GM18951 (cell line): ENCODE data around the gene RANBP10.
"Not testable (repeated sequence)": the region's sequence is repeated elsewhere in the genome, so short reads cannot be mapped to it uniquely, and the experiment has no call there.

ENCODE experiments used
- POLR2A ChIP-seq: IDR thresholded peaks from 4 replicates; pipeline ENCODE4 v1.6.1; 2011; ENCODE audit warnings: mild to moderate bottlenecking; ENCODE audit not compliant: insufficient read length, insufficient read depth; ENCODE audit errors: extremely low read depth
- in situ Hi-C: fragments of 300-500 bp; cut with MboI; formaldehyde crosslinking; loops from one replicate; pipeline ENCODE4 v1.12.0; 2022; ENCODE audit warnings: low sequenced_read_pairs, mixed read lengths, inconsistent platforms; ENCODE audit not compliant: unreplicated experiment

The RANBP10 gene

DNA sequence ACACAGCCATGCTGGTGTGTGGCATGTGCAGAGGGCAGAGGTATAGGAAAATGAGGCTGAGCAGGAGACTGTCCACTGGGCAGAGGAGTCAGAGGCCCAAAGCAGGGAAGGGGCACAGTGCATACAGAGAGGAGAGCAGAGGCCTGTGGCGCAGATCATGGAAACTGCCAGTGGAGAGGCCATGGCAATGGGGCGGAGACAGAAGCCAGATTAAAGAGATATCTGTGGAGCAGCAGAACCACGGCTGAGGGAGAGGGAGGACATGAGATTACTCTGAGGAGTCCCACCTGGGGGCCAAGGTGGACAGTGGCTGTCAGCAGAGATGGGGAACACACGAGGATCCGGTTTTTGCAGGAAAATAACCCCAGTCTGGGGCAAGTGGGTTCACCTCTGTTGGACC lies 43.3 kb downstream of the RANBP10 start:
- TF ChIP-seq POLR2A: no peak
- in situ Hi-C loops: no loop called here

GRCh38 chr16:67762385-67762784 lies 44.0 kb downstream of the RANBP10 start:
- TF ChIP-seq POLR2A: no peak
- in situ Hi-C loops: no loop called here

- TF ChIP-seq POLR2A: no peak
- in situ Hi-C loops: no loop called here
Observed at GRCh38 chr16:67761924-67762323, 44.4 kb downstream of the RANBP10 start.

DNA sequence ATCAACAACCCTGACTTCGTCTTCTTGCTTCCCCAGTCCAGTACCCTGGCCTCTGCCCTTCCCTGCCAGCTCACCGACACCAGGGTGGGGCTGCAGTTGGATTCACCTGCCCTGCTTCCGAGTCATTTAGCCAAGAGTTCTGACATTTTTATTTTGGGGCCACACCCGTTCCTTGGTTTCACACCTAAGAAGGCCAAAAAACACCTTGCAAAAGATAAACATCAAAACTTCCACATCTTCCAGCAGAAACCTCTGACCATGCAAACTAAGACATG lies 45.5 kb downstream of the RANBP10 start:
- no peak for TF ChIP-seq POLR2A
- in situ Hi-C loops: no loop called here

GRCh38 chr16:67760206-67760955 lies 46.0 kb downstream of the RANBP10 start:
- in situ Hi-C loops: no loop called here
- TF ChIP-seq POLR2A: no peak

GRCh38 chr16:67758966-67759365 lies 47.4 kb downstream of the RANBP10 start:
- in situ Hi-C loops: no loop called here
- no peak for TF ChIP-seq POLR2A

DNA sequence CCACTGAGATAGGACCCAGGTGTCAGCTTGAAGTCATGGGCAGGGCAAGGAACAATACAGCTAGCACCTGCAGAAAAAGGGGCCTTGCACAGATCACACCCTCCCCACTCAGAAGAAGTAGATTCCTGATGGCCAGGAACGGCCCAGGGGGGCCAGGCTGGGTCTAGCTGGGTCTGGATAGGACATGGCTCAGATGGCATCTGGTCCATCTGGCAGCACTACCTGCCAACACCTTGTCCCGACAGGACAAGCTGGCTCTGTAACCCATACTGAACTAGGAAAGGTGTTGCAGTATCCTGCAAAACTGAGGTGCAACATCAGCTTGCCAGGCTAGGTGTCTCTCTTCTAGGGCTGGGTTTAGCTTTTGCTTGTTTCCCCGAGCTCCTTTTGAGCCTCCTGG lies 48.4 kb downstream of the RANBP10 start:
- no peak for TF ChIP-seq POLR2A
- in situ Hi-C loops: no loop called here

- TF ChIP-seq POLR2A: no peak
- in situ Hi-C loops: no loop called here
Observed at GRCh38 chr16:67752641-67753040, 53.7 kb downstream of the RANBP10 start.

DNA sequence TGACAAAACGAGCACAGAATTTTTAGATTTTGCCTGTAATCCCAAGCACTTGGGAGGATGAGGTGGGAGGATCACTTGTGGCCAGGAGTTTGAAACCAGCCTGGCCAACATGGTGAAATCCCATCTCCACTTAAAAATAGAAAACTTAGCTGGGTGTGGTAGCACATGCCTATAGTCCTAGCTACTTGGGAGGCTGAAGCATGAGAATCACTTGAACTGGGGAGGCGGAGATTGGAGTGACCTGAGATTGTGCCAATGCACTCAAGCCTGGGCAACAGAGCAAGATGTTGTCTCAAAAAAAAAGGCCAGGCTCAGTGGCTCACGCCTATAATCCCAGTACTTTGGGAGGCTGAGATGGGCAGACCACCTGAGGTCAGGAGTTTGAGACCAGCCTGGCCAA lies 55.0 kb downstream of the RANBP10 start:
- in situ Hi-C loops: not testable (repeated sequence)

- TF ChIP-seq POLR2A: no peak
- in situ Hi-C loops: no loop called here
Observed at GRCh38 chr16:67750466-67750865, 55.9 kb downstream of the RANBP10 start.

- in situ Hi-C loops: no loop called here
- TF ChIP-seq POLR2A: no peak
Observed at GRCh38 chr16:67749436-67750078, 56.8 kb downstream of the RANBP10 start.

GRCh38 chr16:67748834-67749233 lies 57.5 kb downstream of the RANBP10 start:
- TF ChIP-seq POLR2A: no peak
- in situ Hi-C loops: no loop called here

GRCh38 chr16:67746846-67747245 lies 59.5 kb downstream of the RANBP10 start:
- TF ChIP-seq POLR2A: no peak
- in situ Hi-C loops: no loop called here

GRCh38 chr16:67741118-67741517 lies 65.2 kb downstream of the RANBP10 start:
- in situ Hi-C loops: no loop called here
- TF ChIP-seq POLR2A: no peak
